ELF-1 (cell line): ENCODE measurements around the gene ARHGAP8.
"Not testable (repeated sequence)": the region's sequence is repeated elsewhere in the genome, so short reads cannot be mapped to it uniquely, and the experiment has no call there.

Experiments
- DNase-seq: peaks from one replicate; pipeline ENCODE4 v3.0.0-alpha.2; 2016; ENCODE audit warnings: low read depth, low spot score

Gene ARHGAP8

DNA sequence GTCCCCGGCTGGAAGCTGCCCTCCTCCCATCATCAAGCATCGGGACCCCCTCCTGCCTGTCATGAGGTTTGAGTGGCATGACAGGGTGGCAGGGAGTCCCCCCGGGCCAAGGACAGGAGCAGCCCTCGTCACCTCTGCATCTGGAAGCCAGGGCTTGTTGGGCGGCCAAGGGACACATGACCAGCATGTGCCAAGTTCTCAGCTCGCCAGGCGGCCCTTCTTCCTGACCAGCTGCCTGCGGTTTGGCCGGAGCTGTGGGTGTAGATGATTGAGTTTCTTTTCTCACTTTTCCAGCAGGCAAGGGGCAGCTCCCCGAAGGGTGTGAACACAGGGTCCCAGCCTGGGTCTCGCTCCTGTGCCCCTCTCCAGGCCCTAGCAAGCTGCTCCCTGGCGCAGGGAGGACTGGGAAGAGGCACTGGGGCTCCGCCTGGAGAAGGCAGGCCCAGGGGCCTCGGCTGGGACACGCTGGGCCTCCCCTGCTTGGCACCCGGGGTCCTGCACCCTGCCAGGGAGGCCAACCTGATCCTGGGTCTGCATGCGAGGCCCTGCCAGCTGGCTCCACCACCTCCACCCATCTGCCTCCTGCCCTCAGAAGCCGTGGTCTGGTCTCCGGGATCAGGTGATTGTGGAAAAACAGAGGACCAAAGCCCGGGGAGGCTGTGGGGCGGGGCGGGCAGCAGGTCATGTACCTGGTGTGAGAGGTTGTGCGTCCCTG, 13.4 kb downstream of the ARHGAP8 start:
- DNase-seq, result no peak

- DNase-seq, result no peak
Measured at GRCh38 chr22:44773082-44773481, 20.7 kb downstream of the ARHGAP8 start.

DNA sequence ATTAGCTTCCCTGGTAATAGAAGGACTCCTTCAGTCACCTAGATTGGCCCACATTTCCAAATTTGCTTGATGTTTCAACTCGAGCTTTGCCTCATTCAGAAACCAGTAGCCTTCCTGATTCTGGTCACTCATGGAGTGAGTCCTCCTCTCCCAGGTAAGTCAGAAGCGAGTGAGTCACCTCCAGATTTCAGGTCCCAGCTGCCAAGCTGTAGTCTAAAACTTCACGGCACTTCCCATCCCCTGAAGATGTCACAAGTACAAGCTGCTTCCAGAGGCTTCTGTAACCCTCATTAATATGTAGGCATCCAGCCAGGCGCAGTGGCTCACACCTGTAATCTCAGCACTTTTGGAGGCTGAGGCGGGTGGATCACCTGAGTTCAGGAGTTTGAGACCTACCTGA, 23.5 kb downstream of the ARHGAP8 start:
- no peak for DNase-seq

- peak; percentile 53 for DNase-seq
Measured at GRCh38 chr22:44776605-44777363, 24.4 kb downstream of the ARHGAP8 start.

DNA sequence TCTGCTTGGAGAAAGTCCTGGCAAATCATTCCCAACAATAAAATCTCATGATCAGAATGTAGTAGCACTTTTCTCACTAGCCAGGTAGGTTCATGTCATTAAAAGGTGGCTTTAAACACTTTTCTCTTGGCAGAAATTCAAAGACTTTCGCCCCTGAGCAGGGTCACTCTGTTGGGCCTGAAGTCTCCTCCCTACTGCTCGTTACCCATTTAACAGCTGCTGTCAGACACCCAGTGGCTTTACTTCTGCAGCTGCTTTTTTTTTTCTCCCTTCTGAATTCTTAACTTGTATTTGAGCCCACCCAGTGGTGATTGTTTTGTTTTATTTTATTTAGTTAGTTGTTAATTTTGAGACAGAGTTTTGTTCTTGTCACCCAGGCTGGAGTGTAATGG, 25.0 kb downstream of the ARHGAP8 start:
- no peak for DNase-seq

DNA sequence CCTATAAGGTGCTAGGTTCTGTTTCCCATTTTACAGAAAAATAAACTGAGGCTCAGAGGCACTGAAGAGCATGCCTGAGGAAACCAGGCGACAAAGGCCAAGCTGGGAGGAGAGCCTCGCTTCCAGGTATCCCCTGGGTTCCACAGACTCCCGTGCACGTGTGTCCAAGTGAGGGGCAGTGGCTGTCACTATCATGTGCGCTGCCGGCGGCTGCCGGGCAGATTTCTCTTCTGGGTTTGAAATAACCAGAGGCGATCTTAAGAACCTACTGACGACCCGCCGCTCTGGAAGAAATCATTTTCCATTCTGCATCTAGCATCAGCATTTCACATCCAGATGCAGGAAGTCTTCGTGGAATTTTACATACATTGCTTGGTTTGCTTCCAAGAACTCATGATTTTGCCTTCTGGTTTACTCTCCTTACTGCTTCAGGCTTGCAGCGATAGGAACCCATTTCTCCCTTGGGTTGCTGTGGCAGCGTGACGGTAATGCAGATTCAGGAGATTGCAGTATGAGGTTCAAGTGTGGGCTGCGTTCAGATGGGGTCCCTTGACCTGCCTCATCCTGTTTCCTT, 28.6 kb downstream of the ARHGAP8 start:
- no peak for DNase-seq

DNA sequence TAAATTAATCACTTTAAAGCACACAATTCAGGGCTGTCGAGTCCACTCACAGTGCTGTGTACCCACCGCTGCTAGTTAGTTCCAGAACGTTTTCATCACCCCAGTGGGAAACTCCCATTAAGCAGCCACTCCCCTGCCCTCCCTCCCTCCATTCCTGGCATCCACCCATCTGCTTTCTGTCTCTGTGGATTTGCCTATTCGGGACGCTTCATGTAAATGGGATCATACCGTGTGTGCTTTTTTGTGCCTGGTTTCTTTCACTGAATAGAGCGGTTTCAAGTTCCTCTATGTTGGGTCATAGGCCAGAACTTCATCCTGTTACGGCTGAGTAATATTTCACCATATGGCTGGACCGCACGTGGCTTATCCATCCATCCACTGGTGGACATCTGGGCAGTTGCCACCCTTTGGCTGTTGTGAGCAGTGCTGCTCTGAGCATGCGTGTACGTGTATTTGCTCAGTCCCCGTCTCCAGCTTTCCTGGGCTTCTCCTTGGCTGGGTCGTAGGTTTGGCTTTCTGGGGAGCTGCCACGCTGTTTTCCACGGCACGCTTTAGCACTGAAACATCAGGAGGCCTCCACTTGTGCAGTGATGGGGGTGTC, 30.1 kb downstream of the ARHGAP8 start:
- DNase-seq, result no peak

DNA sequence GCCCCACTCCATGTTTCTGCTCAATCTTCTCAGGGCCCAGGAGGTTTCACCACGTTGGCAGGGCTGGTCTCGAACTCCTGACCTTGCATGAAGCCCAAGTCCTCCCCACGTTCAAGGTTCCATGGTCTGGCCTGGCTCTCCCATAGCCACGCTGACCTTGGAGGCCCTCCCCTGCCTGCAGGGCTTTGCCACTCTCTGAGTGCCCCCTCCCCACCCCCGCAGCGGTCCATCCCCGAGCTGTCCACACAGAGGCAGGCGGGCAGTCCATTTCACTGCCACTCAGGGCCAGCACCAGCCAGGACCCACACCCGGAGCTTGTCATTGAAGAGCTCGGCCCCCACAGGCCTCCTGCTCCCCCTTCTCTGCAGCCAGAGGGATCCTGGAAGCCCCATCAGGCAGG, 30.7 kb downstream of the ARHGAP8 start:
- no peak for DNase-seq

DNA sequence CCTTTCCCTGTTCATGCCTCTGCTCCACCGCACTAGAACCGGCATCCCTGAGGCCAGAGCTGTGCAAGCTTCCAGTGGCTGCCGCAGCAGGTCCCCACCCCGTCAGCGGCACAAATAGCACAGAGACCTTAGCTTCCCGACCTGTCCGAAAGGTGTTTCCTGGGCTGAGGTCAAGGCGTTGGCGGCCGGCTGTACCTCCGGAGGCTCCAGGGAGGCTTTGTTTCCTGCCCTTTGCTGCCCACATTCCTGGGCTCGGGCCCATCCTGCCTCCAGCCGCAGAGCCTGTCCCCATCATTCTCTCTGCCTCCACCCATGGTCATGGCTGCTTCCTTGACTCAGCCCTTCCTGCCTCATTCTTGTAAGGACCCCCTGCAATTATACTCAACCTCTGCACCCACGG, 31.2 kb downstream of the ARHGAP8 start:
- no peak for DNase-seq

DNA sequence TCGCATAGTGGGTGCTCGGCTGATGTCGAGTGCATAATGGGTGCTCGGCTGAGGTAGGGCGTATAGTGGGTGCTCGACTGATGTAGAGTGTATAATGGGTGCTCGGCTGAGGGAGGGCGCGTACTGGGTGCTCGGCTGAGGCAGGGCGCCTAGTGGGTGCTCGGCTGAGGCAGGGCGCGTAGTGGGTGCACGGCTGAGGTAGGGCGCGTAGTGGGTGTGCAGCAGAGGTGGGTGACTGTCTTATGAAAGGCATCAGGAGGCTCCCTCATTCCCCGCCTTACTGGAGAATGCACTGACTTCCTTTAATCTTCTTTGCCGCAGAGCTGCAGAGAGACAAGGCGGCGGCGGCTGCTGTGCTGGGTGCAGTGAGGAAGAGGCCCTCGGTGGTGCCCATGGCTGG, 33.8 kb downstream of the ARHGAP8 start:
- DNase-seq, result no peak

- DNase-seq, result no peak
Measured at GRCh38 chr22:44786610-44787009, 34.2 kb downstream of the ARHGAP8 start.

DNA sequence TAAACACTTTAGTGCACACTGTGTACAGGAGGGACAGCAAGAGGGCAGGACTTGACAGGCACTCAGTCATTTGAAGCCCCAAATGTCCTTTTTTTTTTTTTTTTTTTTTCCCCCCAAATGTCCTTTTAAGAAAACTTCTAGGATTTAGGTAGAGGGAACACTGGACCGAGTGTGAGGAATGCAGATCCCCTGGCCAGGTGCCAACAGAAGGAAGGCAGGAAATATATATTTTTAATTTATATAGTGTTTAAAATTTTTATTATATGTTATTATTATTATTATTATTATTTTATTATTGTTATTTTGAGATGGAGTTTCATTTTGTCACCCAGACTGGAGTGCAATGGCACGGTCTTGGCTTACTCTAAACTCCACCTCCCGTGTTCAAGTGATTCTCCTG, 35.5 kb downstream of the ARHGAP8 start:
- DNase-seq, result no peak

DNA sequence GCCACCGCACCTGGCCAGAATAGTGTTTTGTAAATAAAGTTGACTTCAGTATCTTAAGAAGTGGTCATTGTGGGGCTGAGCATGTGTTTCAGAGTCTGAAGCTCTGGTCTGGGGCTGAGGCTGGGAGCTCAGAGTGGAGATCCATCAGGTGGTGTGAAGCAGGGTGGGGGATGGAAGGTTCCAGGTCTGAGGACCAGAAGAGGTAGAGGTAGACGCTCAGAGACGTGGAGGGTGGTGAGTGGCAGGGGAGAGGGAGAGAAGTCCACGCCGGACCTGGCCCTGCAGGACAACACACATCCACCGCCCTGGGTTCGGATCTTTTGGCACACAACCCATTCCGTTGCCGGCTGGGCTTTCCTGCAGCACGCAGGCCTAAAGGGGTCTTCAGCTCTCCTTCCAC, 40.7 kb downstream of the ARHGAP8 start:
- DNase-seq, result no peak

DNA sequence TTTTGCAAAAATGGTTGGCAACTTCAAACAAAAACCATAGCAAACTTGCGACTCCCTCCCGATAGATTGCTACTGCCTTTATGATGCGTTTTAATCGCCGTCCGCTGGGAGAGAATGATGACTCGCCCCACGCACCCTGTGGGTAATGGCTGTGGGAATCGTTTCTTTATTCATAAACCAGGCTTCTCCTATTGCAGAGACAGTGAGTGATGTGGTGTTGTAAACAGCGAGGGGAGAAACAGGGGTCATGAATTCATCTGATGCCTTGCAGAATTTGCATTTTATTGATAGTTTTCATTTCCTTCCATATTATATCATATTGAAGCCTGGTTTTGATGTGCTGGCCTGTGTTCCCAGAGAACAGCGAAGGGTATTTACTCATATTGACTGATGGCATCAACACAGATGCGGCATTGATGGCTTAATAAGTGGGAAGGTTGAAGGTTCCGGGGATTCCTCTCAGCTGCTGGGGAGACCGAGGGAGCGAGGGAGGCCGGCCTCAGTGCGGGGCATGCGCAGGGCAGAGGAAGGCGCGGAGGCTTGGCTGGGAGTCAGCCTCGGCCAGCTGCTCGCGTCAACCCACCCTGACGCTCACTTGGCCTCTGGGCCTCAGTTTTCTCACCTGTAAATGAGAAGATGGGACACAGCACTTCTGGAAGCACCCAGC, 41.3 kb downstream of the ARHGAP8 start:
- no peak for DNase-seq

GRCh38 chr22:44795701-44796630, 43.6 kb downstream of the ARHGAP8 start:
- peak; percentile 33 for DNase-seq

DNA sequence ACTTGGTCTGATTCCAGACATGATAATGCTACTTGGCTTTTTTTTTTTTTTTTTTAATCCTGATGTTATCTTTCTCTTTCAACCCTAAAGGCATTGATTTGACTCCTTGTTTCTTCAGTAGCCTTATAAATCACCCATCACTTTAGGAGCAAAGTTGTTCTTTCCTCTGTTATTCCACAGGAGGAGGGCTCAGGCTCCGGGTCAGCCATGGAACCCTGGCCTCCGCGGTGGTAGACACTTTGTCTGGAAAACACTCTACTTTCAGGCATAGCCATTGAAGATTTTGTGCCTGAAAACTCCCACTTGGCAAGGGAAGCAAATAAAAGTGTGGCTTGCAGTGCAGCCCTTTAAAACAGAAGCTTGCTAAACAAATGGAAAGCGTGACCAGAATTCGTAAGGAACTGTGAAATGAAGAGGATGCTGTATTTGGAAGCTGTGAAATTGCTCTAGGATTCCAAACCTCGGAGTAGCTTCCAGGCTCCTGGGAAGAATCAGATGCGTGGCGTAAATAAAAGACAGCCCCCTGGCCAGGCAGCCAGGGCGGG, 44.9 kb downstream of the ARHGAP8 start:
- DNase-seq, result peak; percentile 12

GRCh38 chr22:44799077-44799945, 46.9 kb downstream of the ARHGAP8 start:
- DNase-seq, result no peak

GRCh38 chr22:44799946-44800634, 47.7 kb downstream of the ARHGAP8 start:
- DNase-seq, result not testable (repeated sequence)

DNA sequence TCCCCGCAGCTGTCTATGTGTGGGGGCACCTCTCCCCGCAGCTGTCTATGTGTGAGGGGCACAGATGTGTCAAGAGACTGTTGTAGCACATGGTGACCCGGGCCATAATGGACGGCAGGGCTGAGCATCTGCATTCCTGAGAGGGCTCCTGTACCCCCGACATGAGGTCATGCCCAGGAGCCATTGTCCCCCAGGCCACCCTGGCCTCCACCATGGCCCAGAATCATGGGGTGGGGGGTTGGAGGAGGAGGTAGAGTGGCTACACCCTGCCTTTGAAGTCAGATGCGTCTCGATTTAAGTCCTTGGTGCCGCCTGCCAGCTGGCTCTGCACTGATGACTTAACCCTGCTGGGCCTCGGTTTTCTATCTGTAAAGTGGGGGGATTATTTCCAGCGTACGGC, 49.1 kb downstream of the ARHGAP8 start:
- DNase-seq, result no peak
